Measurements from ENCODE around the gene RAD9B. TPM values are rescaled to one million over a fixed set of nuclear protein-coding genes. Genes with fewer than 3 reads are reported as not detected.

Gene RAD9B
- total RNA-seq, 1 donor from 2014 or later, result 0.88 TPM

DNA sequence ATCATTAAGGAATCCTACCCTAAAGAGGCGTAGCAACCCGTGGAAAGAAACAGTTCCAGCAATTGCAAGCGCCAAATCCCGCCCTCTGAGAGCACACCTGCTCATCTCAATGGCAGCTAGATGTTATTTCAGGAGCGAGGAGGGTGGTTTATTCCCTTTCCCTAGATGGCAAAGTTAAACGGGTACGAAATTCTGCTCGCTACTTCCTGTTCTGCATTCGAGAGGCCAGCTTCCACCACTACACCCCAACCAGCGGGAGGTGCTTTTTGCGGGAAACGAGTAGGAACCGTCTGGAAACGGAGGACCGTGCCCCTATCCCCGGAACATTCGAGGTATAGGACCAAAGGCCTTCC is 756 bp upstream of the RAD9B start:
- TF ChIP-seq, protein P1, sequence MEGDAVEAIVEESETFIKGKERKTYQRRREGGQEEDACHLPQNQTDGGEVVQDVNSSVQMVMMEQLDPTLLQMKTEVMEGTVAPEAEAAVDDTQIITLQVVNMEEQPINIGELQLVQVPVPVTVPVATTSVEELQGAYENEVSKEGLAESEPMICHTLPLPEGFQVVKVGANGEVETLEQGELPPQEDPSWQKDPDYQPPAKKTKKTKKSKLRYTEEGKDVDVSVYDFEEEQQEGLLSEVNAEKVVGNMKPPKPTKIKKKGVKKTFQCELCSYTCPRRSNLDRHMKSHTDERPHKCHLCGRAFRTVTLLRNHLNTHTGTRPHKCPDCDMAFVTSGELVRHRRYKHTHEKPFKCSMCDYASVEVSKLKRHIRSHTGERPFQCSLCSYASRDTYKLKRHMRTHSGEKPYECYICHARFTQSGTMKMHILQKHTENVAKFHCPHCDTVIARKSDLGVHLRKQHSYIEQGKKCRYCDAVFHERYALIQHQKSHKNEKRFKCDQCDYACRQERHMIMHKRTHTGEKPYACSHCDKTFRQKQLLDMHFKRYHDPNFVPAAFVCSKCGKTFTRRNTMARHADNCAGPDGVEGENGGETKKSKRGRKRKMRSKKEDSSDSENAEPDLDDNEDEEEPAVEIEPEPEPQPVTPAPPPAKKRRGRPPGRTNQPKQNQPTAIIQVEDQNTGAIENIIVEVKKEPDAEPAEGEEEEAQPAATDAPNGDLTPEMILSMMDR (IDR thresholded peaks at IDR 0.05; ENCODE audit: insufficient read depth, low read length, poor library complexity, severe bottlenecking), result no peak
- DNase-seq (ENCODE audit: low read depth), result peak; percentile 31
- no peaks in the 10 kb centered on the region for H3K36me3 ChIP-seq (ENCODE audit: control insufficient read depth, insufficient read depth, low read length)
- H3K27me3 ChIP-seq (ENCODE audit: control insufficient read depth, insufficient read depth, low read length), result no peaks in the 10 kb centered on the region
- peak overlapping the region; percentile 84 for H3K4me3 ChIP-seq (ENCODE audit: low read depth, low read length)

DNA sequence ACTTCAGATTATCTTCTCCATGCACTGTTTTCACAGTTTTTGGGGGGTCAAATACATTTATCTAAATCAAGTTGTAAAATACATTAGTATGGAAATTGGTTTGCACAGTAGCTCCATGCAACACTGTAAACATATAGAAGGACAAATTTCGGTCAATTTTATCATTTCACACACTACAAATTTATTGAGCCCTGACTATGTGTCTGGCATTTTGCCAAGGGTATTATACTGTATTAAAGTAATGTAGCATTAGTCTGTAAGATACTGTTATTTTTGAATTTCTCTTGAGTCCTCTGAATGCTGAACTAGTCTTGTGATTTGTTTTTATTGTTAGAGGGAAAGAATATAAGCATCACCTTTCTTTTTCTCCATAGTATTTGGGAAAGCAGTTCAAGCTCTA is 1.3 kb downstream of the RAD9B start:
- no peak for DNase-seq (ENCODE audit: low read depth)
- Histone ChIP-seq H3K27me3 (ENCODE audit: control insufficient read depth, insufficient read depth, low read length) (no peaks in the 10 kb centered on the region), H3K4me3 (ENCODE audit: low read depth, low read length) (no peak overlapping the region), H3K36me3 (ENCODE audit: control insufficient read depth, insufficient read depth, low read length) (no peaks in the 10 kb centered on the region)
- TF ChIP-seq, protein P1 (IDR thresholded peaks at IDR 0.05; ENCODE audit: insufficient read depth, low read length, poor library complexity, severe bottlenecking), result no peak

DNA sequence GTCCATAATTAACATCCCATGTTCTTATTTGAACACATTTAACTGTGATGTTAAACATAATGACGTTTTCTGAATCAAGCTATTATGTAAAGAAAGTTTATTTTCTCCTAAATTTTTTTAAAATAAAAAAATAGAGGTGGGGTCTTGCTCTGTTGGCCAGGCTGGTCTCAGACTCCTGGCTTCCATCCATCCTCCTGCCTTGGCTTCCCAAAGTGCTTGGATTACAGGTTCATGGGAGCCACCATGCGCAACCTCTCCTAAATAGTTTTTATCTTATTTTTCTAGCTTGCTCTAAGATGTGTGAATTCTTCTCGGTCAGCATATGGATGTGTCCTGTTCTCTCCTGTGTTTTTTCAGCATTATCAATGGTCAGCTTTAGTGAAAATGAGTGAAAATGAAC is 3.2 kb downstream of the RAD9B start:
- DNase-seq (ENCODE audit: low read depth), result no peak
- H3K36me3 ChIP-seq (ENCODE audit: control insufficient read depth, insufficient read depth, low read length), result no peaks in the 10 kb centered on the region
- H3K4me3 ChIP-seq (ENCODE audit: low read depth, low read length), result no peak overlapping the region
- TF ChIP-seq, protein P1 (IDR thresholded peaks at IDR 0.05; ENCODE audit: insufficient read depth, low read length, poor library complexity, severe bottlenecking), result no peak
- no peaks in the 10 kb centered on the region for H3K27me3 ChIP-seq (ENCODE audit: control insufficient read depth, insufficient read depth, low read length)

DNA sequence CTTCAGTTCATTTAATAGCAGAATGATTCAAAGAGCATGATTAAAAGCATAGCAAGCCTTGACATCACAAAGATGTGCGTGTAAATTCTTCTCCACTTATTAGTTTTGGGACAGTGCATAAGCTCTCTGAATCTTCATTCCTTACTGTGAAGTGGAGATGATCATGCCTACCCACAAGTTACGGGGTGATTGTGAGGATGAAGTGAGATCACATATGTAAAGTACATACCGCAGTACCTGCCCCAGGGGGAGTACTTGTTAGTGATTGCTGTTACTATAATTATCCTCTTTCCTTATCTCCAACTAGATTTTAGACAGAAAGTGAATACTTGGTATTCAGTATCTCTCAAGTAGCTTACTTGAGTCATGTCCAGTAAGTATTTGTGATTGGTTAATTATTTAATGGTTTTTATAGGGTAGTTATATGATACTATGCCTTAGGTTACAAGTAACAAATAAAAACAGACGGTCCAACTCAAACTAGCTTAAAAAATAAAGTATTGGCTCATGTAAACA is 6.0 kb downstream of the RAD9B start:
- no peak overlapping the region for H3K4me3 ChIP-seq (ENCODE audit: low read depth, low read length)
- no peaks in the 10 kb centered on the region for H3K36me3 ChIP-seq (ENCODE audit: control insufficient read depth, insufficient read depth, low read length)
- H3K27me3 ChIP-seq (ENCODE audit: control insufficient read depth, insufficient read depth, low read length), result no peaks in the 10 kb centered on the region
- TF ChIP-seq, protein P1 (IDR thresholded peaks at IDR 0.05; ENCODE audit: insufficient read depth, low read length, poor library complexity, severe bottlenecking), result no peak
- no peak for DNase-seq (ENCODE audit: low read depth)

DNA sequence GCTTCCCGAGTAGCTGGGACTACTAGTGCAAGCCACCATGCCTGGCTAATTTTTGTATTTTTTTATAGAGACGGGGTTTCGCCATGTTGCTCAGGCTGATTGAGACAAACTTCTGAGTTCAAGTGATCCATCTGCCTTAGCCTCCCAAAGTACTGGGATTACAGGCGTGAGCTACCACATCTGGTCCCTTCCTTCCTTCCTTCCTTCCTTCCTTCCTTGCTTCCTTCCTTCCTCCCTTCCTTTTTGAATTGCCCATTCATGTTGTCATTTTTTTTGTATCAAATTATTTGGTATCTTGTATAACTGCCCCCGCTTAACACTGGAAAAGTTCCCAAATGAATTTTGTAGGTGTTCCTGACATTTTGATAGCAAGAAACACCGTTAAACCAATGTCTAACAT is 11.7 kb downstream of the RAD9B start:
- no peaks in the 10 kb centered on the region for H3K27me3 ChIP-seq (ENCODE audit: control insufficient read depth, insufficient read depth, low read length)
- H3K4me3 ChIP-seq (ENCODE audit: low read depth, low read length), result no peak overlapping the region
- DNase-seq (ENCODE audit: low read depth), result no peak
- TF ChIP-seq, protein P1 (IDR thresholded peaks at IDR 0.05; ENCODE audit: insufficient read depth, low read length, poor library complexity, severe bottlenecking), result no peak
- H3K36me3 ChIP-seq (ENCODE audit: control insufficient read depth, insufficient read depth, low read length), result no peaks in the 10 kb centered on the region

DNA sequence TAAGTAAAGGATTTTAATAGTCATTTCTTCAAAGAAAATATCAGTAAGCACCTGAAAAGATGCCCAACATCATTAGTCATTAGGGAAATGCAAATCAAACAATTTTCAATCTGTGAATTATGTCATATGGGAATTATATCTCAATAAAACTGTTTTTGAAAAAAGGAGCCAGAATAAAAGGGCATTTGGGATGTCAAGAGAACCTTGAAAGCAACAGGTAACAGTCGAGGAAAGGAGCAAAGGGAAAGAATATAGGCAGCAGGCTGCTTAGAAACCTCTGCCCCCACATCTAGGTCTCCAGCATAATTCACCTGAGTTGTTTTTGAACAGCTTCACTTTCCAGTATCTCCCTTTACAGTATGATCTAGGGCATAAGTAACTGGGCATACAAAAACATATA is 12.2 kb downstream of the RAD9B start:
- no peak for DNase-seq (ENCODE audit: low read depth)
- TF ChIP-seq, protein P1 (IDR thresholded peaks at IDR 0.05; ENCODE audit: insufficient read depth, low read length, poor library complexity, severe bottlenecking), result no peak
- H3K27me3 ChIP-seq (ENCODE audit: control insufficient read depth, insufficient read depth, low read length), result no peaks in the 10 kb centered on the region
- H3K4me3 ChIP-seq (ENCODE audit: low read depth, low read length), result no peak overlapping the region
- H3K36me3 ChIP-seq (ENCODE audit: control insufficient read depth, insufficient read depth, low read length), result no peaks in the 10 kb centered on the region

Data from kidney epithelial cell (primary cell).